GM18520 (cell line): ENCODE measurements around the gene ARIH2.
"Not testable (repeated sequence)": the region's sequence is repeated elsewhere in the genome, so short reads cannot be mapped to it uniquely, and the experiment has no call there.

Experiments
- ATAC-seq: cut with Tn5 transposase; IDR thresholded peaks from one replicate; pipeline ENCODE4 v1.9.1; 2021; ENCODE audit not compliant: unreplicated experiment

ARIH2 gene

DNA sequence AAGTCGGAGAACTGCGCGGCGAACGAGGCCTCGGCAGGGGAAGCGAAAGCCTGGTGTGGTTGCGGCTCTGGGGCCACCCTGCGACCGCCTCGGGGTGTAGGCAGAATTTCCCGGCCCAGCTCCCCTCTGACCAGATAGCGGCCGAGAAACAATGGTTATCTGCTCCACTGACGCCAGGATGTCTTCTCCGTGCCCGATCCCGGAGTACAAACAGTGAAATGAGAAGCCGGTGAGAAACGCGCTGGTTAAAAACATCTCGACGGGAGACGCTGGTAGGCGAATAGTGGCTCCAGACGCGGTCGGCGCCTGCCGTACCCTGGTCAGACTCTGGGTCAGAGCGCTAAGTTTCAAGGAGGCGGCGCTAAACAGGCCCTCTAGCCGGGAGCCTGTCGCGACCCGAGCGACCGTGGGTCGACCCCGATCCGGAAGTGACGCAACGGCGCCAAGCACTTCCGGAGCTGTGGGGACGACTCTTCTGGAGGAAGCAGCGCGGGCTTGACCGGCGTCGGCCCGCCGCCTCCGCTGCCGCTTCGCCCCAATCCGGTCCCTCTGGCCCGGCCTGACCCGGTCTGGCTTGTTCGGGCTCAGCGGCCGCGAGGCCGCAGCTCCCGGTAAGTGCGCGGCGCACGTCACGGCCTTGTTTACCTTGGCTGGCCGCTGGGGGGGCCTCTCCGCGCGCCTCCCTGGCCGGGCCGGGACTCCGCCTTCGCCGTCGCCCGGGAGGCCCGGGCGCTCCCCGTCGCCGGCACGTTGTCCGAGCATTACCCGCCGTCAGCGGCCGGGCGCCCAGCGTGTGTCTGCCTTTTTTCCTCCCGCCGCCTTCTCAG is at the start of gene ARIH2:
Gene ARIH2 (plus strand): TSS at position 455 of the 827 bp plus-strand sequence. CDS start 8,717 bp downstream, outside the sequence.
- peak; percentile 81 for ATAC-seq

- ATAC-seq = no peak
These were observed 41.0 kb upstream of the ARIH2 start for GRCh38 chr3:48877671-48878070.

- no peak for ATAC-seq
These were observed 39.2 kb upstream of the ARIH2 start for GRCh38 chr3:48879307-48879993.

- no peak for ATAC-seq
These were observed 38.7 kb upstream of the ARIH2 start for GRCh38 chr3:48879994-48880377.

GRCh38 chr3:48881006-48881405 is 37.6 kb upstream of the ARIH2 start:
- no peak for ATAC-seq

GRCh38 chr3:48881652-48882114 is 37.0 kb upstream of the ARIH2 start:
- no peak for ATAC-seq

DNA sequence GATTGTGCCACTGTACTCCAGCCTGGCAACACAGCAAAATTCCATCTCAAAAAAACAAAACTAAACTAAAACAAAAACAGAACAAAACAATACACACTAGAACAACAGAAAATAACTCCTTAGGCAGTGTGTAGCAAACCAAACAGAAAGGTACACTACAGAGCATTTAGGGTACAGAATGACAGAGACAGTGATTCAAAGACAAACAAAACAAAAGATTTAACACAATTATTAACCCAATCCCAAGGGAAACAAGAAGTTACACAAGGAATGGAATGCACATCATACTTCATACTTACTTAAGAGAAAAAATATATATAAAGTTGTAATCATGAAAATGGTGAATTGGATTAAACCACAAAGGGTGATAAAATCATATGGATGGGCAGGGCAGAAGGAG is 32.9 kb upstream of the ARIH2 start:
- ATAC-seq = no peak

DNA sequence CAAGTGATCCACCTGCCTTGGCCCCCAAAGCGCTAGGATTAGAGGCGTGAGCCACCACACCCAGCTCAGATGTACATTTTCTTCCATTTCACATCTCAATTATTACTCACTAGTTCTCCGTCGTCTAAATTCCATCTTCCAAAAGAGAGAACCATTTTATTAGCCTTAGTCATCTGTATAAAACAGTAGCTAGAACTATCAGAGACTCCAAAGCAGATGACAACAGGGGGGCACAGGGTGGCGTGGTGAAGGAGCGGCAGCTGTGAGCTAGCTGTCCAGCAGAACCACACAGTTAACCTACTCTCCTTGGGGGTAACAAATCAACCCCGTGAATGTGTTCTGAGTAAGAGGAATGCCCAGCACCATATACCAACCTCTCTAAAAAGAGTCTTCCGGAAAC is 27.0 kb upstream of the ARIH2 start:
- ATAC-seq = no peak

DNA sequence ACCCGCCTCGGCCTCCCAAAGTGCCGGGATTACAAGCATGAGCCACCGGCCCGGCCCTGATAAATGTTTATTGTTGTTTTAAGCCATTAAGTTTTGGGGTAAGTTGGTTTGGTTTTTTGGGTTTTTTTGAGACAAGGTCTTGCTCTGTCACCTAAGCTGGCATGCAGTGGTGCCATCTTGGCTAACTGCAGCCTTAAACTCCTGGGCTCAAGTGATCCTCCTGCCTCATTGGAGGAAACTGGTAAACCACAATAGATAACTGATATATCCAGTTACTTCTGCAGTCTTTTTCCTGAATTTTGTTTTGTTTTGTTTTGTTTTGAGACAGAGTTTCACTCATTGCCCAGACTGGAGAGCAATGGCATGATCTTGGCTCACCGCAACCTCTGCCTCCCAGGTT is 24.1 kb upstream of the ARIH2 start:
- no peak for ATAC-seq

DNA sequence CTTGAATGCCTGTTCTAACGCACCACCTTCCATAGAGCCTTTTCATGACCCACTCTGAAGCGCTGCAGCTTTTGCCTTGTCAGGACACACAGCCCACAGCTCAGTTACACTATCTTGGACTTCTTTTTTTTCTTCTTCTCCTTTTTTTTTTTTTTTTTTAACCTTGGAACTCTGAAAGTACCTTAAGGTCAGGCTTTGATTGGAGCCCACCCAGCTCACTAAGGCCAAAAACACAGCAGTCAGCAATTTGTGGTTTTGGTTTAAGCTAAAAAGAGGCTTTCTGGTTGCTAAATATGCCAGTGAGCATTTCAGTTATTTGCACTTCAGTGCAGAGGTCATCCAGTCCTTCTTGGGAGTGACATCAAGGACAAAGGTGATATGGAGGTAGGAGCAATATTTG is 21.7 kb upstream of the ARIH2 start:
- ATAC-seq = no peak

DNA sequence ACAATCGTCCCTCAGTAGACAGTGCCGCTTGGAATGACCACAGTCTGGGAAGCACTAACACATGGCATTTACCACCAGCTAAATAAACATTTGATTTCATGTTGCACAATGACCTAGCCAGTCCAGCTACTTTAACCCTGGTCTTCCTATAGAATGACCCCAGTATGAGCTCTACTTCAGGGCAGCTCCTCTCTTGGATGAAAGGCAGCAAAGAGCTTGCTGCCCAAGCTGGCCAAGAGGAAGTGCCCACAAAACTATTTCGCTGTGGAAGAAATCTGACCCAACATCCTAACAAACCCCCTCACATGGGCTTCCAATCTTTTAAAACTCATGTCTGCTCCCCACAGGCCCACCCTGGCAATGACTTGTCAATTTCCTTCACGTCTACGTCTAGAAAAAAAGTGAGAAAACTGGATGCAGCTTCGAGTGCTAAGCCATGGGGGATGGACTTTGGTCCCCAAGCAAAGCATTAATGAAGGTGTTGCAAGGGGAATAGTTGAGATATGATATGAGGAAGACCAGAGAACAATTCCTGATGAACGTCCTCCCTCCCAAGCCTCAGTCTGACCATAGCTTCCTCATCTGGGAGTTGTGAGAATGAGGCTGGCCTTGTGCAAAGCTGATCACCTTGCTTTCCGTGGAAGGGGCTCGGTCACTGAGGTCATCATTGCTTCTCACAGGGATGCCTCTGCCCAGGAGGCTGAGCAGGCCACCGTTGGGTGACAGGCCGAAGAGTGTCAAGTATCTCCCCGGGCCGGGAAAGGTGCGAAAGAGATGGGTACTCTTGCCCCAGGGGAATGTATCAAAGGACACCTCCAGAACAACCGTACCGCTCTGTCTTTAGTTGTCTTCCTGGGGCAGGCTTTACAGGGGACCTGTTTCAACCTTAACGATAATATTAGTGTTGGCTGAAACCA is 20.9 kb upstream of the ARIH2 start:
- no peak for ATAC-seq

DNA sequence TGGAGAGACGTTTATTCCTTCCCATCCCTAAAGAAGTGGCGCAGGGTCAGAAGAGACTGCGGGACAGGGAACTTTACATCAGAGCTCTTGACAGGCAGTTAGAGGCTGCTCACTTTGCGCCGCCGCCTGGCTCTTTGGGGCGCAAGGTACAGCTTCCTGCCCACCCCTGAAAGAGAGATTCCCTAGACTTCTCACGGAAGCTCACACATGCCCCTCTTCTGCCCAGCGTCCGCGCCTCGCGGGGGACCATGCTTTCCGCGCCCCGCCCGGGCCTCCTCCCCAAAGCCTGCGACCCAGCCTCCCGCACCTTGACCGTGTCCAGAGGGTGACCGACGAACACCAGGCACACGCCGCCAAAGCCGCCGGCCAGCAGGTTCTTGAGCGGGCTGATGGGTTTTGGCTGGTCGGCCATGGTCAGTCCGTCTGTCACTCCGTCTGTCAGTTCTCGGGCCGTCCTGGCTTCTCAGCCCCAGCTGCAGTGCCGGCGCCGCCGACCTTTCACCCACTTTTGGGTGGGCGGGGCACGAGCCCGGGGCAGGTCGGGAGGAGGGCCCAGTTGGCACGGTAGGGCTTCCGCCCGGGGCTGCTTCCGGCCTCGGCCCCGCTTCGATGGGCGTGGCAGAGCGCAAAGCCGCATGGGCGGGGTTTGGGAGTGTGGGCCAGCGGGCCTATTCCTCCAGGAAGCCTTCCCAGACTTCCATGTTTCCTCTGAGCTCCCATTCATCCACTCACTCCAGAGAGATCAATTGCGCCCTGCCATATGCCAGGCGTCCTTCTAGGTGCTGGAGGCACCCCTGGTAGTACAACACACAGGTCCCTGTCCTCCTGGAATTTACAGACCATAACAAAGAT is 20.0 kb upstream of the ARIH2 start, which contains the start of gene SLC25A20:
Gene SLC25A20 (minus strand): TSS at position 500 of the 852 bp plus-strand sequence. CDS start 88 bp downstream, at position 412.
- peak; percentile 87 for ATAC-seq

GRCh38 chr3:48899273-48899672 is 19.4 kb upstream of the ARIH2 start:
- no peak for ATAC-seq

- not testable (repeated sequence) for ATAC-seq
These were observed 11.6 kb upstream of the ARIH2 start for GRCh38 chr3:48907026-48907425.

GRCh38 chr3:48915296-48915695 is 3.3 kb upstream of the ARIH2 start:
- ATAC-seq = no peak

GRCh38 chr3:48919215-48920138 is 835 bp downstream of the ARIH2 start:
- no peak for ATAC-seq

- ATAC-seq = no peak
These were observed 8.1 kb downstream of the ARIH2 start for GRCh38 chr3:48926425-48927392.

- no peak for ATAC-seq
These were observed 9.3 kb downstream of the ARIH2 start for GRCh38 chr3:48927928-48928327.
